Neural progenitor cell (in vitro differentiated cells): ENCODE results near the gene MMD2.

ENCODE experiments used
- CTCF ChIP-seq: fragments of 200-600 bp; sonication (generic); IDR thresholded peaks from 2 replicates; pipeline ENCODE4 v1.5.1; 2017; ENCODE audit warnings: antibody characterized with exemption, mild to moderate bottlenecking
- EZH2 ChIP-seq: fragments of 200-600 bp; sonication (generic); IDR thresholded peaks from 2 replicates; pipeline ENCODE4 v1.6.1; 2017; ENCODE audit warnings: antibody characterized with exemption, mild to moderate bottlenecking, moderate library complexity

GRCh38 chr7:4876586-4876985 is 82.4 kb downstream of the MMD2 start:
- TF ChIP-seq CTCF (no peak), EZH2 (no peak)
